Endothelial cell of umbilical vein (primary cell): ENCODE results near the gene DGKG. TPM values are rescaled to one million over a fixed set of nuclear protein-coding genes. Genes with fewer than 3 reads are reported as not detected.
A peak's percentile ranks its signal among the peaks of the same experiment; 100 is the strongest.

Experiments used
- Bru-seq: library from RNA; stranded (reverse); fragments of 400-500 nt; gene quantifications from one replicate; lab custom pipeline; 2021; lab: Mats Ljungman, UMichigan
- BruChase-seq, 2 experiments: library from RNA; stranded (reverse); fragments of 400-500 nt; gene quantifications; one replicate each; lab custom pipeline; 2021; lab: Mats Ljungman, UMichigan
- BruUV-seq: library from RNA; stranded (reverse); fragments of 400-500 nt; replicated peaks from 2 replicates; lab custom pipeline; 2021; lab: Mats Ljungman, UMichigan
- CTCF ChIA-PET: fragments of 300-600, 350-600 bp; sonication (Branson Sonifier 250); formaldehyde crosslinking; loops from one replicate; lab custom pipeline; 2021; ENCODE audit warnings: antibody characterized with exemption, inconsistent platforms; lab: Charles Lee
- POLR2A ChIA-PET: fragments of 300-600, 350-600 bp; sonication (Branson Sonifier 250); formaldehyde crosslinking; loops from one replicate; lab custom pipeline; 2021; ENCODE audit warnings: antibody characterized with exemption, inconsistent platforms; lab: Charles Lee
- DNase-seq: peaks from one replicate; pipeline ENCODE4 v3.0.0-alpha.2; 2011; ENCODE audit warnings: low read depth, low spot score
- FAIRE-seq: peaks from 2 replicates; lab custom pipeline; 2011; peaks lifted over from hg19 to GRCh38; lab: Jason Lieb, UNC
- H2AFZ ChIP-seq: 2 replicates; pipeline ENCODE4 v1.6.0; 2012; ENCODE audit warnings: low read depth, low read length, control low read depth, inconsistent platforms
- H3K27ac ChIP-seq: 2 replicates; pipeline ENCODE4 v1.5.1; 2011; ENCODE audit warnings: low read depth, mild to moderate bottlenecking, control low read depth, low read length, moderate library complexity; ENCODE audit not compliant: insufficient read depth
- H3K27me3 ChIP-seq, 2 experiments: 2 replicates each; pipeline versions ENCODE4 v1.6.0 to v1.6.1; 2011; ENCODE audit warnings: low read length in 2 of 2, mixed read lengths in 1 of 2; ENCODE audit not compliant: control insufficient read depth in 2 of 2, insufficient read depth in 2 of 2
- H3K36me3 ChIP-seq, 2 experiments: 2 replicates in 1 of 2; 3 replicates in 1 of 2; pipeline ENCODE4 v1.5.1; 2011; ENCODE audit warnings: low read length in 2 of 2, mild to moderate bottlenecking in 1 of 2, moderate library complexity in 1 of 2; ENCODE audit not compliant: control insufficient read depth in 2 of 2, insufficient read depth in 2 of 2; ENCODE audit errors: extremely low read depth in 1 of 2
- H3K4me1 ChIP-seq: 3 replicates; pipeline ENCODE4 v1.5.1; 2011; ENCODE audit warnings: mild to moderate bottlenecking, low read length; ENCODE audit not compliant: control insufficient read depth, insufficient read depth; ENCODE audit errors: extremely low read depth
- H3K4me2 ChIP-seq: 2 replicates; pipeline ENCODE4 v1.6.1; 2011; ENCODE audit warnings: low read length, control low read depth, mixed read lengths; ENCODE audit not compliant: insufficient read depth
- H3K4me3 ChIP-seq, 3 experiments: fragments of 200-600 bp in 1 of 3; sonication (generic), shearing (Covaris generic) in 1 of 3; replicated peaks in 1 of 3; 2 replicates each; pipeline ENCODE4 v1.5.1; 2011 to 2016; ENCODE audit warnings: control low read depth in 3 of 3, low read length in 3 of 3, mild to moderate bottlenecking in 2 of 3, inconsistent platforms in 1 of 3, low read depth in 1 of 3, moderate library complexity in 1 of 3; ENCODE audit not compliant: insufficient read depth in 1 of 3
- H3K79me2 ChIP-seq: 2 replicates; pipeline ENCODE4 v1.6.0; 2012; ENCODE audit warnings: low read length, inconsistent platforms; ENCODE audit not compliant: control insufficient read depth, insufficient read depth
- H3K9ac ChIP-seq: replicated peaks from 2 replicates; pipeline ENCODE3; 2011; ENCODE audit warnings: low read length, control low read depth; ENCODE audit not compliant: insufficient read depth; ENCODE audit errors: extremely low read depth
- H3K9me1 ChIP-seq: replicated peaks from 3 replicates; pipeline ENCODE4 v1.6.0; 2011; ENCODE audit warnings: mild to moderate bottlenecking, low read length; ENCODE audit not compliant: control insufficient read depth, insufficient read depth; ENCODE audit errors: extremely low read depth
- H3K9me3 ChIP-seq: replicated peaks from 2 replicates; pipeline ENCODE4 v1.5.1; 2012; ENCODE audit warnings: low read length, inconsistent platforms; ENCODE audit not compliant: control insufficient read depth, insufficient read depth
- H4K20me1 ChIP-seq: replicated peaks from 2 replicates; pipeline ENCODE3; 2011; ENCODE audit warnings: mild to moderate bottlenecking, low read length; ENCODE audit not compliant: control insufficient read depth, insufficient read depth; ENCODE audit errors: extremely low read depth
- EZH2 ChIP-seq: IDR thresholded peaks from 2 replicates; pipeline ENCODE4 v1.6.1; 2012; ENCODE audit warnings: borderline replicate concordance, low read depth, mild to moderate bottlenecking, moderate library complexity, low read length, inconsistent platforms; ENCODE audit not compliant: severe bottlenecking
- FOS ChIP-seq: IDR thresholded peaks from 2 replicates; pipeline ENCODE4 v1.6.1; 2011; ENCODE audit warnings: mild to moderate bottlenecking, low read length, moderate library complexity, borderline replicate concordance; ENCODE audit not compliant: insufficient read depth
- GATA2 ChIP-seq: IDR thresholded peaks from 2 replicates; pipeline ENCODE4 v1.7.0; 2011; ENCODE audit warnings: low read depth, mild to moderate bottlenecking, moderate library complexity, mixed read lengths, low read length; ENCODE audit not compliant: insufficient read length, insufficient read depth
- JUN ChIP-seq: IDR thresholded peaks from 2 replicates; pipeline ENCODE4 v1.6.1; 2011; ENCODE audit warnings: borderline replicate concordance, low read depth; ENCODE audit not compliant: insufficient read length, insufficient read depth
- MYC ChIP-seq: IDR thresholded peaks from one replicate; pipeline ENCODE4 v1.6.1; 2011; ENCODE audit warnings: mild to moderate bottlenecking, low read depth, low read length
- POLR2A ChIP-seq: IDR thresholded peaks from 2 replicates; pipeline ENCODE4 v1.6.1; 2012; ENCODE audit warnings: low read depth, mild to moderate bottlenecking, control low read depth, low read length
- POLR2AphosphoS5 ChIP-seq: IDR thresholded peaks from 2 replicates; pipeline ENCODE4 v1.6.1; 2012; ENCODE audit warnings: low read depth, mild to moderate bottlenecking, control low read depth, low read length, moderate library complexity; ENCODE audit not compliant: insufficient read depth
- dilution Hi-C: fragments of 300-500 bp; cut with MboI; formaldehyde crosslinking; loops from one replicate; pipeline ENCODE4 v1.15.0; 2019; ENCODE audit warnings: low sequenced_read_pairs; ENCODE audit not compliant: extremely low pct_ligation_motif_present
- intact Hi-C: fragments of 100-400 bp; cut with micrococcal nuclease; formaldehyde crosslinking; loops from one replicate; pipeline ENCODE4 v1.10.0; 2022
- long read RNA-seq: library from polyadenylated mRNA; stranded (forward); transcript quantifications from one replicate; pipeline ENCODE4 v2.0.0, GENCODE V29; 2021
- polyA minus RNA-seq, 3 experiments: library from RNA; depleted of rRNA, polyadenylated mRNA; stranded (reverse); fragments of >200 nt; gene quantifications; 1 replicate in 1 of 3; 2 replicates in 2 of 3; pipeline ENCODE4 v1.2.3, GENCODE V29; 2011
- polyA plus RNA-seq, 4 experiments: library from polyadenylated mRNA; depleted of rRNA in 3 of 4; stranded (reverse) in 3 of 4; unstranded in 1 of 4; fragments of >200 nt; gene quantifications; 2 replicates each; pipeline versions ENCODE4 v1.2.1 to v1.2.3, GENCODE V29; 2011 to 2012; ENCODE audit warnings: missing spikeins in 1 of 4
- total RNA-seq: library from RNA; stranded (reverse); gene quantifications from 2 replicates; pipeline ENCODE4 v1.2.3, GENCODE V29; 2021
- TF ChIP-seq, protein P1 (sequence below): IDR thresholded peaks from 2 replicates; pipeline ENCODE4 v1.6.1; 2011; ENCODE audit not compliant: insufficient read depth, insufficient read length
- TF ChIP-seq, protein P2 (sequence below), 2 donors: IDR thresholded peaks; 1 replicate in 1 of 2; 2 replicates in 1 of 2; pipeline ENCODE4 v1.5.1; 2011; ENCODE audit warnings: low read length in 2 of 2, mild to moderate bottlenecking in 2 of 2, moderate library complexity in 2 of 2, control low read depth in 1 of 2, inconsistent platforms in 1 of 2, low read depth in 1 of 2; ENCODE audit not compliant: insufficient read depth in 1 of 2; ENCODE audit errors: extremely low read depth in 1 of 2

DGKG gene
- total RNA-seq (not detected in 2 replicates), polyA plus RNA-seq (not detected in 2 replicates), polyA minus RNA-seq (not detected in 2 replicates), Bru-seq, nascent RNA (percentile 7 among the genes with signal in this experiment), BruChase-seq, experiment 1, labeled RNA remaining after a 6-hour chase (percentile 1 among the genes with signal in this experiment), BruChase-seq, experiment 2, labeled RNA remaining after a 2-hour chase (percentile 4 among the genes with signal in this experiment)
- polyA plus RNA-seq (2011; cell fraction: cytosol; rRNA removed) = not detected in 2 replicates
- polyA plus RNA-seq (2011; cell fraction: nucleus; rRNA removed) = not detected in 2 replicates
- polyA plus RNA-seq (2012) = 0.13 TPM in 1 of 2 replicates, not detected in the other
- not detected for polyA minus RNA-seq (2011; cell fraction: cytosol; rRNA and poly(A)+ RNA removed)
- polyA minus RNA-seq (2011; cell fraction: nucleus; rRNA and poly(A)+ RNA removed) = not detected in 2 replicates
- long read RNA-seq = 0 reads

DNA sequence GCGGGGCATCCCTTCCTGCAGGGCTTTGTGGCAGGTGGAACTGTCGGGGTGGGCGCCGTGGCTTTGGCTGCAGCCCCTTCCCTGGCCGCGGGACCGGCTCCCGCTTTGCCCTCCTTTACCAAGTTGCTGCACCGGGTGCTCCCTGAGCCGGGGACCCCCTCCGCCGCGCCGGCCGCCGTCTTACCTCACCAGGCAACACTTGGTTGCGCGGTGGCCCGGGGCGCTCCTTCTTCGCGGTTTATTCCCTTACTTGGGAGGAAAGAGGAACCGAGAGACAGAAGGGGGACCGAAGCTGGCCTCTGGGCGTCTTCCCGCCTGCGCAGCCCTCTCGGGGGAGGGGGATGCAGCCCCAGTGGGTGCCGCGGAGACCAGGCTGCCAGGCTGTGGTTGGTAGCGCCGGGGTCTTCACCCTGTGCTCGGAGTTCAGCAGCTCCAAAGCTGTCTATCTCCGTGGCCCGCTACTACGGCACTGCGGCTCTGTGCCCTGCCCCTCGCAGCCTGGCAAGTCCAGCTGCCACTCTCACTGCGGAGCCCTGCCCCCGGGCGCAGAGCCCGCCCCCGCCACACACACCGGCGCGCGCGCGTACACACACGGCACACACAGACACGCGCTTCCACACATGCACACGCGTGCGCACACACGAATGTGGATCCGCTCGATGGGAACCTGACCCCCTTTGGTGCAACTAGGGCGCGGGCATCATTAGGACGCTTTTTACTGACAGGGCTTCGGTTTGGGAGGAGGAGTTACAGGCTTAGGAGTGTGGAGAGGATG, at the start of gene DGKG:
TSS of gene DGKG (minus strand) at position 473 of the 775 bp plus-strand sequence. CDS start 41,775 bp downstream, outside the sequence.
- DNase-seq = no peak
- ChIA-PET CTCF (no interaction called here), POLR2A (no interaction called here)
- Histone ChIP-seq H2AFZ (no peak within 1 kb of the TSS), H3K9ac (no peak within 1 kb of the TSS), H4K20me1 (no peaks in the 10 kb centered on the region), H3K79me2 (no peaks in the 10 kb centered on the region), H3K27ac (no peak within 1 kb of the TSS), H3K4me3 (no peak within 1 kb of the TSS), H3K9me1 (no peaks in the 10 kb centered on the region), H3K4me2 (no peak within 1 kb of the TSS), H3K4me1 (no peaks in the 10 kb centered on the region), H3K27me3 (peaks cover 31 to 42% of the 10 kb centered on the region in 2 experiments), H3K9me3 (no peaks in the 10 kb centered on the region), H3K36me3 (no peaks in the 10 kb centered on the region)
- dilution Hi-C loops (no loop called here), intact Hi-C loops (no loop called here)
- BruUV-seq = no TSS peak
- TF ChIP-seq EZH2 = peak; percentile 75
- TF ChIP-seq, protein P1, sequence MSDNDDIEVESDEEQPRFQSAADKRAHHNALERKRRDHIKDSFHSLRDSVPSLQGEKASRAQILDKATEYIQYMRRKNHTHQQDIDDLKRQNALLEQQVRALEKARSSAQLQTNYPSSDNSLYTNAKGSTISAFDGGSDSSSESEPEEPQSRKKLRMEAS = no peak
- no peak for FAIRE-seq

GRCh38 chr3:186411089-186411488, 49.1 kb upstream of the DGKG start:
- no peak for DNase-seq
- Histone ChIP-seq H3K4me3 (no peak overlapping the region), H3K9ac (no peak overlapping the region), H3K4me1 (no peaks in the 10 kb centered on the region), H3K9me3 (no peaks in the 10 kb centered on the region), H3K27ac (no peak overlapping the region), H2AFZ (no peak overlapping the region), H3K27me3 (no peaks in the 10 kb centered on the region), H3K36me3 (no peaks in the 10 kb centered on the region), H4K20me1 (no peaks in the 10 kb centered on the region), H3K79me2 (no peaks in the 10 kb centered on the region), H3K4me2 (no peak overlapping the region), H3K9me1 (no peaks in the 10 kb centered on the region)
- POLR2A ChIA-PET = no interaction called here
- no peak for TF ChIP-seq POLR2AphosphoS5
- TF ChIP-seq EZH2 = no peak
- TF ChIP-seq, protein P2, sequence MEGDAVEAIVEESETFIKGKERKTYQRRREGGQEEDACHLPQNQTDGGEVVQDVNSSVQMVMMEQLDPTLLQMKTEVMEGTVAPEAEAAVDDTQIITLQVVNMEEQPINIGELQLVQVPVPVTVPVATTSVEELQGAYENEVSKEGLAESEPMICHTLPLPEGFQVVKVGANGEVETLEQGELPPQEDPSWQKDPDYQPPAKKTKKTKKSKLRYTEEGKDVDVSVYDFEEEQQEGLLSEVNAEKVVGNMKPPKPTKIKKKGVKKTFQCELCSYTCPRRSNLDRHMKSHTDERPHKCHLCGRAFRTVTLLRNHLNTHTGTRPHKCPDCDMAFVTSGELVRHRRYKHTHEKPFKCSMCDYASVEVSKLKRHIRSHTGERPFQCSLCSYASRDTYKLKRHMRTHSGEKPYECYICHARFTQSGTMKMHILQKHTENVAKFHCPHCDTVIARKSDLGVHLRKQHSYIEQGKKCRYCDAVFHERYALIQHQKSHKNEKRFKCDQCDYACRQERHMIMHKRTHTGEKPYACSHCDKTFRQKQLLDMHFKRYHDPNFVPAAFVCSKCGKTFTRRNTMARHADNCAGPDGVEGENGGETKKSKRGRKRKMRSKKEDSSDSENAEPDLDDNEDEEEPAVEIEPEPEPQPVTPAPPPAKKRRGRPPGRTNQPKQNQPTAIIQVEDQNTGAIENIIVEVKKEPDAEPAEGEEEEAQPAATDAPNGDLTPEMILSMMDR (IDR thresholded peaks at IDR 0.05; ENCODE audit: extremely low read depth in 1 of 2, insufficient read depth in 1 of 2, low read depth in 1 of 2, low read length in 2 of 2) = no peak
- TF ChIP-seq, protein P1 = no peak
- no peak for TF ChIP-seq JUN
- no peak for TF ChIP-seq MYC
- TF ChIP-seq FOS = no peak
- no peak for TF ChIP-seq POLR2A
- TF ChIP-seq GATA2 = no peak
- CTCF ChIA-PET = no interaction called here
- FAIRE-seq = no peak
- intact Hi-C loops = no loop called here
- dilution Hi-C loops = no loop called here
- BruUV-seq = no TSS peak
